Activated CD8-positive, alpha-beta T cell treated with anti-CD3 and anti-CD28 coated beads, Interleukin-2, amount 10 ng/mL, durations not matched to agents 7 days and 5 days (primary cell): ENCODE data around the gene RARA. TPM values are rescaled to one million over a fixed set of nuclear protein-coding genes. Genes with fewer than 3 reads are reported as not detected.

Experiments used
- ATAC-seq: fragments of 150-1000 bp; cut with Tn5 transposase; one replicate; pipeline ENCODE4 v1.10.0; 2021; ENCODE audit warnings: moderate library complexity
- CTCF ChIA-PET: fragments of 350-600 bp; sonication (Branson Sonifier 250); formaldehyde crosslinking; loops from one replicate; lab custom pipeline; 2021; ENCODE audit warnings: antibody characterized with exemption; lab: Charles Lee
- POLR2A ChIA-PET: fragments of 350-600 bp; sonication (Branson Sonifier 250); formaldehyde crosslinking; loops from one replicate; lab custom pipeline; 2021; ENCODE audit warnings: antibody characterized with exemption; lab: Charles Lee
- DNase-seq: peaks from one replicate; pipeline ENCODE4 v3.0.0-alpha.2; 2020
- H3K27ac Mint-ChIP-seq: one replicate; pipeline ENCODE4 v1.8.0; 2021; ENCODE audit warnings: mild to moderate bottlenecking, mixed read lengths
- H3K27me3 Mint-ChIP-seq: one replicate; pipeline ENCODE4 v1.8.0; 2021; ENCODE audit warnings: low read depth, mixed read lengths
- H3K36me3 Mint-ChIP-seq: one replicate; pipeline ENCODE4 v1.8.0; 2021; ENCODE audit warnings: low read depth, mixed read lengths
- H3K4me1 Mint-ChIP-seq: one replicate; pipeline ENCODE4 v1.8.0; 2021; ENCODE audit warnings: low read depth, mixed read lengths
- H3K4me3 Mint-ChIP-seq: one replicate; pipeline ENCODE4 v1.8.0; 2021; ENCODE audit warnings: mild to moderate bottlenecking, mixed read lengths
- H3K9me3 Mint-ChIP-seq: one replicate; pipeline ENCODE4 v1.8.0; 2022; ENCODE audit warnings: mixed read lengths; ENCODE audit not compliant: insufficient read depth
- total RNA-seq, 2 experiments: library from RNA; stranded (reverse); gene quantifications; one replicate each; pipeline ENCODE4 v1.2.3, GENCODE V29; 2021

Gene RARA
- total RNA-seq, 2 experiments from 2014 or later, result 61.1 to 63.2 TPM

DNA sequence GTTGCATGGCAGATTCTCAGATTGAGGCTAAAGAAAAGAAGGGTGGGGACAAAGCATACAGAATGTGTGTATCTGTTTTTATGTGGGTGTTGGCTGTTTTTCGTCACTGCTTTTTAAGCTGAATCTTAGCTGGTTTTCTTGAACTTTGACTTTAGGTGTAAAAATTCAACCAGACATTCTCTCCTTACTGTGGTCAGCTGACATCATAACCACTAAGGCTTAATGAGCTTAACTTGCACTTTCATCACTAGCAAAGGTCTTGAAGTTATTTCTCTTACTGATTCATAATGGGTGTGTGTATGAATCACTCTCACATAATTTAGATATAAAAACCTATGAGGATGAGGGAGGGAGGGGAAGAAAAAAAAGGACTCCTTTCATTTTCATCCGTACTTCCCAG, 25.3 kb upstream of the RARA start:
- peak overlapping the region; percentile 79 for H3K27ac Mint-ChIP-seq
- peaks cover 45% of the 10 kb centered on the region for H3K4me1 Mint-ChIP-seq
- DNase-seq, result peak; percentile 45
- POLR2A ChIA-PET, result interaction anchor here (0.6 to 1.3 kb wide), 4 partner anchors 14 to 143 kb away, joined by 3 to 4 read pairs (median 3); partner anchors contain the start of genes CASC3 and WIPF2
- no peak overlapping the region for H3K4me3 Mint-ChIP-seq
- no peaks in the 10 kb centered on the region for H3K27me3 Mint-ChIP-seq
- CTCF ChIA-PET, result interaction anchor here (0.8 to 1.9 kb wide), 9 partner anchors 10 to 208 kb away, joined by 3 to 16 read pairs (median 6); partner anchors contain the start of gene WIPF2
- H3K9me3 Mint-ChIP-seq, result no peaks in the 10 kb centered on the region
- no peak for ATAC-seq
- peaks cover 35% of the 10 kb centered on the region for H3K36me3 Mint-ChIP-seq

DNA sequence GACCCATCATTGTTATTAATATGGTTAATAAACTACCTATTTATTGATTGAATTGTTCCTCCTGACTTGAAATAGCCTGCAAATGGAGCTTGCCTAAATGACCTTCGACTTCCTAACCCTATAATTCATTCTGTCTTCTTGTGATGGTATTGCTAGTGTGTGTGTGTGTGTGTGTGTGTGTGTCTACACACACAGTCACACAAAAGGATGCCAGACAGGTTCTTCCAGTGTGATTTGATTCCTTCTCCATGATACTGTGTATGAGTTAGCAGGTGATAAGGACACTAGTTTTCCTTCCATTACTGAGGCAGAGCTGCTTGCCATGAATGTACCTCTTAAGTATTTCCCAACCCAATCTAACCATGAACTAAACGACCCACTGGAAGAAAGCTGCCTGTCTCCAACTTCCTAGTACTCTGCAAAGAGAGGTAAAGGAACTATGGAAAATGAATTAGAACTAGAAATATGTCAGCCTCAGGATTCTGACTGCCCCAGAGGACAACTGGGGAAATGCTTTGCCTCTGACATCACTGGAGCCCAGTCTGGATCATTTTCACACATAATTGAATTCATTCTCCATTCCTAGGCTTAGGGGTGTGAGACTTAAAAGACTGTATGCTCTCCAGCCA, 24.8 kb upstream of the RARA start:
- peaks cover 43% of the 10 kb centered on the region for H3K4me1 Mint-ChIP-seq
- H3K4me3 Mint-ChIP-seq, result no peak overlapping the region
- no peak for ATAC-seq
- H3K27me3 Mint-ChIP-seq, result no peaks in the 10 kb centered on the region
- ChIA-PET POLR2A (interaction anchor here (0.7 to 1.3 kb wide), 3 partner anchors 18 to 144 kb away, joined by 3 to 4 read pairs (median 3); partner anchors contain the start of genes CASC3 and WIPF2), CTCF (interaction anchor here (0.8 to 1.9 kb wide), 9 partner anchors 10 to 208 kb away, joined by 3 to 16 read pairs (median 6); partner anchors contain the start of gene WIPF2)
- H3K9me3 Mint-ChIP-seq, result no peaks in the 10 kb centered on the region
- peaks cover 35% of the 10 kb centered on the region for H3K36me3 Mint-ChIP-seq
- DNase-seq, result no peak
- H3K27ac Mint-ChIP-seq, result peak overlapping the region; percentile 51

DNA sequence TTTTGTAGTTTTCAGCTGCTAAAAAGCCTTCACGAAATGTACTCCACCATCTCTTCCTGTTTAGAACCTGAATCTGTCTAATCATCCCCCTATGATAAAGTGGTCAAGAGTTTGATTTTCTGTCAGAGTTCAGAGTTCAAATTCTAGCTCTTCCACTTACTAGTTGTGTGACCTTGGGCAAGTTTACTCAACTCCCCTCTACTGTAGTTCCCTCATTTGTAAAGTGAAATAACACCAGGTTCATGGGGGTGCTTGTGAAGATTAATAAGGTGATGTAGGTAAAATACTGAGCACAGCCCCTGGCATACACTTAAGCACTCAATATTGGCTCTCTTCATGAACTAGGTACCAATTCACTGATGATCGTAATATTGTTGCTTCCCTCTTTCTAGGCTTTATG, 22.5 kb upstream of the RARA start:
- Mint-ChIP-seq H3K4me1 (peaks cover 57% of the 10 kb centered on the region), H3K27ac (no peak overlapping the region), H3K27me3 (no peaks in the 10 kb centered on the region), H3K36me3 (peaks cover 43% of the 10 kb centered on the region), H3K9me3 (no peaks in the 10 kb centered on the region), H3K4me3 (no peak overlapping the region)
- no peak for DNase-seq
- CTCF ChIA-PET, result interaction anchor here (1.4 to 2.3 kb wide), 2 partner anchors 16 to 211 kb away, joined by 5 to 6 read pairs; no protein-coding TSS in a partner anchor
- POLR2A ChIA-PET, result interaction anchor here (0.8 to 2.5 kb wide), 2 partner anchors 22 to 88 kb away, joined by 3 to 11 read pairs; no protein-coding TSS in a partner anchor
- ATAC-seq, result no peak

DNA sequence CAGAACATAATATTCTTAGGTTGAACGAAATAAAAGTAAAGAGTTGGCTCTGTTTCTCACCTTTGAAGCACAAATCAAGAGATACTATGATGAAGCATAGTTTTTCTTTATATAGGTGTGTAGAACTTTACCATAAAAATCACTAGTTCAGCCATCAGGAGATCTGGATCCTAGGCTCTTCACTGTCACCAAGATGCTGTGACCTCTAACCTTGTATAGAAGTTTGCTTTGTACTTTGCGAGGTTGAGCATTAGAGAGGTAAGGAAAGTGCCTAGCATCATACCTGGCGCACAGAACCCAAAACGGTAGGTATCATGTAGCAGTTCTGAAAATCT, 21.9 kb upstream of the RARA start:
- CTCF ChIA-PET, result interaction anchor here (1.4 kb wide), 1 partner anchor 212 kb away, joined by 6 read pairs; no protein-coding TSS in a partner anchor
- no peak for ATAC-seq
- Mint-ChIP-seq H3K27me3 (no peaks in the 10 kb centered on the region), H3K27ac (peak overlapping the region; percentile 97), H3K36me3 (peaks cover 43% of the 10 kb centered on the region), H3K4me3 (peak overlapping the region; percentile 98), H3K9me3 (no peaks in the 10 kb centered on the region), H3K4me1 (peaks cover 51% of the 10 kb centered on the region)
- DNase-seq, result no peak
- POLR2A ChIA-PET, result interaction anchor here (1.6 to 2.5 kb wide), 2 partner anchors 40 to 88 kb away, joined by 5 to 11 read pairs; no protein-coding TSS in a partner anchor

DNA sequence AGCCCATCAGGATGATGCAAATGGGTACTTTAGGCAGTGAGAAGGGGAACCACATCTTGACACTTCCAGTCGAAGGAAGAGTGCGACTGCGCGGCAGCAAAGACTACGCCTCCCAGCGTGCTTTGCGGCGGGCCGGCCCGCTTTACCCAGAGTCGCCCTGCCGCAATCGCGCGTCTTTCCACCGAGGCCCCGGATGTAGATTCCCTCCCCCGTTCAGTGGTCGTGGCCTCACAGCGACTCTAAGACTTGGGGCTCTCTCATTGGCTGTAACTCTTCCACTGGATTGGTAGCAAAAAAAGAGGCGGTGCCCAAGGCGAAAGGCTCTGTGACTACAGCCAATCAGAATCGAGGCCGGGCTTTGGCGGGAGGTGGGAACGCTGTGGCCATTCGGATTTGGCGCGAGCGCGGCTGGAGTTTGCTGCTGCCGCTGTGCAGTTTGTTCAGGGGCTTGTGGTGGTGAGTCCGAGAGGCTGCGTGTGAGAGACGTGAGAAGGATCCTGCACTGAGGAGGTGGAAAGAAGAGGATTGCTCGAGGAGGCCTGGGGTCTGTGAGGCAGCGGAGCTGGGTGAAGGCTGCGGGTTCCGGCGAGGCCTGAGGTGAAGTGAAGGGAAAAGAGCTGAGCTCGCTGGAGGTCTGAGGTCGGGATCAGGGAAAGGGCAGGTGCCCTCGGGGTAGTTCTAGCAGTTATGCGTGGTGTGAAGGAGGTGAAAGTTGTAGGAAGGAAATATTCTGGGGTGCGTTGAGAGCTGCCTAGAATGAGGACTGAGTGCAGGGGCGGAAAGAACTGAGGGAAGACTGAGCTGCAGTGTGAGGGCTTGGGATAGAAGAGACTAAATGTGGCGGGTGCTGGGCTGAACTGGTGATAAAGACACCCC, 21.2 kb upstream of the RARA start, which contains the start of gene CDC6:
Gene CDC6, plus strand, starts transcription at position 386 of the 876 bp plus-strand sequence. CDS start 1,542 bp downstream, outside the sequence.
- ChIA-PET CTCF (interaction anchor here (0.6 to 8.5 kb wide), 11 partner anchors 15 to 665 kb away, joined by 3 to 100 read pairs (median 5); partner anchors contain the start of gene WIPF2), POLR2A (interaction anchor here (0.6 to 2.5 kb wide), 19 partner anchors 9 to 312 kb away, joined by 3 to 19 read pairs (median 4); partner anchors contain the start of gene WIPF2)
- Mint-ChIP-seq H3K9me3 (no peaks in the 10 kb centered on the region), H3K27ac (peak within 1 kb of the TSS; percentile 97), H3K27me3 (no peaks in the 10 kb centered on the region), H3K4me3 (peak within 1 kb of the TSS; percentile 98), H3K4me1 (peaks cover 45% of the 10 kb centered on the region), H3K36me3 (peaks cover 37% of the 10 kb centered on the region)
- DNase-seq, result peak; percentile 100
- ATAC-seq, result peak; percentile 96

DNA sequence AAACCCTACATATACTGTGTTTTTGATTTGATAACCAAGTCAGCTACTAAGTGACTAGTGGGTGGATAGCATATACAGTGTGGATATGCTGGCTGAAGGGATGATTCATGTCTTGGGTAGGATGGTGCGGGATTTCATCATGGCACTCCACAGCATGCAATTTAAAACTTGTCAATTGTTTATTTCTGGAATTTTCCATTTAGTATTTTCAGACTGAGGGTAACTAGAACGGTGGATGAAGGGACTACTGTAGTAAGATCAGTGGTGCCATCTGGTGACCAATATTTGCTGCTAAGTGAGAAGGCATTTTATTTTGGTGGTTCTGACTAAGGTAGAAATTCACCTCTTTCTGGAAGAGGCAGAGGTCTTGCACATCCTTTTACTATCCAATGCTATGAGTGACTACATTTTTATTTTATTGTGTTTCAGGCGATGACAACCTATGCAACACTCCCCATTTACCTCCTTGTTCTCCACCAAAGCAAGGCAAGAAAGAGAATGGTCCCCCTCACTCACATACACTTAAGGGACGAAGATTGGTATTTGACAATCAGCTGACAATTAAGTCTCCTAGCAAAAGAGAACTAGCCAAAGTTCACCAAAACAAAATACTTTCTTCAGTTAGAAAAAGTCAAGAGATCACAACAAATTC, 18.2 kb upstream of the RARA start:
- Mint-ChIP-seq H3K9me3 (no peaks in the 10 kb centered on the region), H3K4me3 (no peak overlapping the region), H3K27ac (peak overlapping the region; percentile 27), H3K4me1 (peaks cover 44% of the 10 kb centered on the region), H3K36me3 (peaks cover 58% of the 10 kb centered on the region), H3K27me3 (no peaks in the 10 kb centered on the region)
- DNase-seq (peak; percentile 71), ATAC-seq (no peak)
- CTCF ChIA-PET, result interaction anchor here (0.6 to 8.5 kb wide), 16 partner anchors 10 to 278 kb away, joined by 3 to 100 read pairs (median 6); partner anchors contain the start of genes RARA and WIPF2
- POLR2A ChIA-PET, result interaction anchor here (0.9 kb wide), 1 partner anchor 72 kb away, joined by 3 read pairs; the partner anchor contains the start of gene WIPF2

DNA sequence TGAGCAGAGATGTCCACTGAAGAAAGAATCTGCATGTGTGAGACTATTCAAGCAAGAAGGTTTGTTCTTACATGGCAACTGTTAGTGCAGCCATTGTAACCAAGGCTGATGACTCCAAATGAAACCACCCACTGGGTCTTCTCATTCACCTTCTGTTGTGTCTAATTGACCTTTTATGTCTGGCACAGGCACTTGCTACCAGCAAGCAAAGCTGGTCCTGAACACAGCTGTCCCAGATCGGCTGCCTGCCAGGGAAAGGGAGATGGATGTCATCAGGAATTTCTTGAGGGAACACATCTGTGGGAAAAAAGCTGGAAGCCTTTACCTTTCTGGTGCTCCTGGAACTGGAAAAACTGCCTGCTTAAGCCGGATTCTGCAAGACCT, 17.7 kb upstream of the RARA start:
- peak overlapping the region; percentile 13 for H3K27ac Mint-ChIP-seq
- CTCF ChIA-PET, result interaction anchor here (0.6 to 8.5 kb wide), 12 partner anchors 11 to 278 kb away, joined by 3 to 100 read pairs (median 9); partner anchors contain the start of gene WIPF2
- no peak overlapping the region for H3K4me3 Mint-ChIP-seq
- ATAC-seq (no peak), DNase-seq (no peak)
- peaks cover 63% of the 10 kb centered on the region for H3K36me3 Mint-ChIP-seq
- H3K4me1 Mint-ChIP-seq, result peaks cover 46% of the 10 kb centered on the region
- H3K27me3 Mint-ChIP-seq, result no peaks in the 10 kb centered on the region
- no peaks in the 10 kb centered on the region for H3K9me3 Mint-ChIP-seq
- POLR2A ChIA-PET, result no interaction called here

DNA sequence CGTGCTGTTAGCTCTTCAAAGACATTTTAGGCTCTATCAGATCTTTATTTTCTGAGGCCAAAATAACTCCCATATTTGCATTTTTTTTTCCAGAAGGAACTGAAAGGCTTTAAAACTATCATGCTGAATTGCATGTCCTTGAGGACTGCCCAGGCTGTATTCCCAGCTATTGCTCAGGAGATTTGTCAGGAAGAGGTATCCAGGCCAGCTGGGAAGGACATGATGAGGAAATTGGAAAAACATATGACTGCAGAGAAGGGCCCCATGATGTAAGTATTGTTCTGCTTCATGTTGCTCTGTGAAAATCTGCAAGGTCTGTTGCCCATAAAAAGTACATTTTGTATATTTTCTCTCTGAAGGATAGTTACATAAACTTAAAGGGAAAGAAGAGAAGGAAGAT, 15.6 kb upstream of the RARA start:
- Mint-ChIP-seq H3K36me3 (peaks cover 71% of the 10 kb centered on the region), H3K27ac (no peak overlapping the region), H3K4me3 (no peak overlapping the region), H3K4me1 (peaks cover 39% of the 10 kb centered on the region), H3K9me3 (no peaks in the 10 kb centered on the region), H3K27me3 (no peaks in the 10 kb centered on the region)
- ChIA-PET POLR2A (no interaction called here), CTCF (interaction anchor here (0.6 to 8.5 kb wide), 10 partner anchors 9 to 340 kb away, joined by 3 to 100 read pairs (median 6); partner anchors contain the start of gene WIPF2)
- ATAC-seq (no peak), DNase-seq (no peak)

DNA sequence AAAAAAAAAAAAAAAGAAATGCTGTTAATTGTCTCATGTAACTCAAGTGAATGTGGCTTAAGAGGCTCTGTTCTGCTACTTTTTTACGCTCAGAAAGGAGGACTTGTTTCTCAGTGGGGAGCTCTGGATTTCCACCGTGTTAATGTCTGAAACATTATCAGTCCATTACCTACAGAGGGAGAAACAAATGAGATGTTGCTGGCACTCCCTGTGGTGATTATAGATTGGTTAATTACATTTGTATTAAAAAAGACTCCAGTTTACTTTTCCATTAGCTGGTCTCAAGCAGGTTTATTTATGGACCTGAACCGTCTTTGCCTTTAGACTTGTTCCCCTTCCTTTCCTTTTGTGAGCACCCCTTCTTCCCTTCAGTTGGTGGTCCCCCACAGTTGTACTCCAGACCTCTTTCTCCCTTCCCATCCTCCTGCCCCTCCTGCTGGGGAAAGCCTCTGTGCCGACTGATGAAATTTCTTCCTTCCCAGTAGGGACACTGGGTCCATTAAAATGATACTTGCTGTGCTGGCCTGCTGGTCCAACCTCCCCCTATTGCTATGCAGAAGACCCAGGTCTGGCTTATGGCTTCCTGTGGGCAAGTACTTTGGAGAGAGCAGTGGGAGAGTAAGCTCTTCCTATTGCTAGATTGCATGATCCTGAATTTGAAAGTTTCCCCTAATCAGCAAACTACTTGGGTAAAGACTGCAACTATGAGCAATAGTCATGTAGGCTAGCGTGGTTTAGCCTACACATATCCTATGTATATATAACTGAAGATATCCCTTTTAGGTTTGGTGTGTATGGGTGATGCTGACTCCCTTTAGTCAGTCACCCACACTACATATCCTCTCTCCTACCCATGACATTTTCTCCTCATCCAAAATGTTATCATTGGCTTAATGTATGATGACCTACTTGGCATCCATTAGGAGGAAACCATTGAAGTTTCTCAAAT, 13.2 kb upstream of the RARA start:
- H3K27me3 Mint-ChIP-seq, result no peaks in the 10 kb centered on the region
- no peaks in the 10 kb centered on the region for H3K9me3 Mint-ChIP-seq
- H3K36me3 Mint-ChIP-seq, result peaks cover 67% of the 10 kb centered on the region
- peak overlapping the region; percentile 47 for H3K27ac Mint-ChIP-seq
- ATAC-seq (no peak), DNase-seq (no peak)
- ChIA-PET POLR2A (interaction anchor here (1.9 to 2.6 kb wide), 2 partner anchors 12 to 14 kb away, joined by 5 to 6 read pairs; no protein-coding TSS in a partner anchor), CTCF (interaction anchor here (1.4 to 8.5 kb wide), 5 partner anchors 7 to 122 kb away, joined by 3 to 69 read pairs (median 10); partner anchors contain the start of gene TOP2A)
- peaks cover 22% of the 10 kb centered on the region for H3K4me1 Mint-ChIP-seq
- H3K4me3 Mint-ChIP-seq, result no peak overlapping the region

DNA sequence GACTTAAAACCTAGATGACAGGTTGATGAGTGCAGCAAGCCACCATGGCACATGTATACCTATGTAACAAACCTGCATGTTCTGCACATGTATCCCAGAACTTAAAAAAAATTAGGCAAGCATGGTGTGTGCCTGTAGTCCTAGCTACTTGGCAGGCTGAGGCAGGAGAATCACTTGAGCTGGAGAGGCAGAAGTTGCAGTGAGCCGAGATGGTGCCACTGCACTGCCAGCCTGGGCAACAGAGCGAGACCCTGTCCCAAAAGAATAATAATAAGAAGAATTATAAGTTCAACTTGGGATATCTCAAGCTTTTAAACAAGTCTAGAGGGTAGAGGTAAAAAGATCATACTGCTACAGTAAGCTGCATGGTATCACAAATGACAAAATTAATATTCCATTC, 11.5 kb upstream of the RARA start:
- no peak overlapping the region for H3K27ac Mint-ChIP-seq
- ChIA-PET POLR2A (interaction anchor here (1.3 to 1.9 kb wide), 2 partner anchors 9 to 10 kb away, joined by 5 read pairs; partner anchors contain the start of gene CDC6), CTCF (interaction anchor here (2.3 kb wide), 1 partner anchor 57 kb away, joined by 10 read pairs; no protein-coding TSS in a partner anchor)

More for the DNA sequence above, 11.5 kb upstream of the RARA start:
- H3K4me3 Mint-ChIP-seq, result no peak overlapping the region
- no peaks in the 10 kb centered on the region for H3K9me3 Mint-ChIP-seq
- H3K4me1 Mint-ChIP-seq, result peaks cover 18% of the 10 kb centered on the region
- peaks cover 69% of the 10 kb centered on the region for H3K36me3 Mint-ChIP-seq
- no peaks in the 10 kb centered on the region for H3K27me3 Mint-ChIP-seq
- ATAC-seq (no peak), DNase-seq (no peak)
